ENCODE measurements around the gene NBAS.

DNA sequence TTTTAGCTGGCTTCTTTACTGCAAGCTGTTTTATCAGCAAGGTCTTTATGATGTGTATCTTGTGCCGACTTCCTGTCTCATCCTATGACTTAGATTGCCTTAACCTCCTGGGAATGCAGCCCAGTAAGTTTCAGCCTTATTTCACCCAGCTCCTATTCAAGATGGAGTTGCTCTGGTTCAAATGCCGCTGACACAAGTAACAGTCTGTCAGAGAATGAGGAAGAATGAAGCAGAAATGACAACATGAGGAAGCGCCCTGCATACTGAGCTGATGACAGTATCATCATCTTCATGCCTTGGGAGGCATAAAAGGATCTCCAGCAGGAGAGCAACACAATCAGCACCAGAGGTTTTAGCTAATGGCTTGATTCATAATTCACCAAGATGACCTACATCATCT is 309.4 kb downstream of the NBAS start:
- TF ChIP-seq, protein P1, sequence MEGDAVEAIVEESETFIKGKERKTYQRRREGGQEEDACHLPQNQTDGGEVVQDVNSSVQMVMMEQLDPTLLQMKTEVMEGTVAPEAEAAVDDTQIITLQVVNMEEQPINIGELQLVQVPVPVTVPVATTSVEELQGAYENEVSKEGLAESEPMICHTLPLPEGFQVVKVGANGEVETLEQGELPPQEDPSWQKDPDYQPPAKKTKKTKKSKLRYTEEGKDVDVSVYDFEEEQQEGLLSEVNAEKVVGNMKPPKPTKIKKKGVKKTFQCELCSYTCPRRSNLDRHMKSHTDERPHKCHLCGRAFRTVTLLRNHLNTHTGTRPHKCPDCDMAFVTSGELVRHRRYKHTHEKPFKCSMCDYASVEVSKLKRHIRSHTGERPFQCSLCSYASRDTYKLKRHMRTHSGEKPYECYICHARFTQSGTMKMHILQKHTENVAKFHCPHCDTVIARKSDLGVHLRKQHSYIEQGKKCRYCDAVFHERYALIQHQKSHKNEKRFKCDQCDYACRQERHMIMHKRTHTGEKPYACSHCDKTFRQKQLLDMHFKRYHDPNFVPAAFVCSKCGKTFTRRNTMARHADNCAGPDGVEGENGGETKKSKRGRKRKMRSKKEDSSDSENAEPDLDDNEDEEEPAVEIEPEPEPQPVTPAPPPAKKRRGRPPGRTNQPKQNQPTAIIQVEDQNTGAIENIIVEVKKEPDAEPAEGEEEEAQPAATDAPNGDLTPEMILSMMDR (IDR thresholded peaks at IDR 0.05) = no peak
- no peak for TF ChIP-seq POLR2A (IDR thresholded peaks at IDR 0.05)
- TF ChIP-seq POLR2AphosphoS5 (IDR thresholded peaks at IDR 0.05) = no peak
